NK-92 treated with Interleukin-12 subunit alpha and Interleukin-12 subunit beta, amount 100 ng/mL, for 24 hours (cell line): Measurements from ENCODE around the gene APEH.

Experiments
- DNase-seq: peaks from one replicate; lab custom pipeline; 2025; lab: John Stamatoyannopoulos, UW

APEH gene

GRCh38 chr3:49673715-49674496, at the start of gene APEH:
Gene APEH, plus strand, starts transcription at chr3:49674351. Its CDS starts 51 bp downstream, at chr3:49674402.
- no peak for DNase-seq

- no peak for DNase-seq
These were observed 49.1 kb upstream of the APEH start for GRCh38 chr3:49625071-49625470.

DNA sequence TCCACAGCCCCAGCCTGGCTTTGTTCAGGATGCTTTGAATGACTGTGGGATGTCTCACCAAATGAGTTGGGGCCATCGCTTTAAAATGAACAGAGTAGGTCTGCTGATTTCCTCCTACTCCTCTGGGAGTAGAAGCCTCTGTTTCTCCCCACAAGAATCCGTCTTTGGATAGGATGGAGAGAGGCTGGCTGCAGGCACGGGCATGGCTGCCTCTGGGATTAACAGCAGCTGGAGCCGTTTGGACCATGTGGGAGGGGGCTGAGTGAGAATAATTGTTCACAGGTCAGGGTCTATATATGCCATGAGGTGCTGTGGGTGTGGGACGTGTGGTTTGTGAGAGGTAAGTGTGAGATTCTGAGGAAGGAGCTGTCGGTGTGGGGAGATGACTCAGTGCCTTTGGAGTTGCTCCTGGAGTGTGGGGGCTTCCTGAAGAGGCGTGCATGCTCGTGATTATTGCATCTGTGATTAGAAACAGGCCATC, 48.0 kb upstream of the APEH start:
- DNase-seq, result peak; percentile 53

- no peak for DNase-seq
These were observed 47.4 kb upstream of the APEH start for GRCh38 chr3:49626796-49627195.

DNA sequence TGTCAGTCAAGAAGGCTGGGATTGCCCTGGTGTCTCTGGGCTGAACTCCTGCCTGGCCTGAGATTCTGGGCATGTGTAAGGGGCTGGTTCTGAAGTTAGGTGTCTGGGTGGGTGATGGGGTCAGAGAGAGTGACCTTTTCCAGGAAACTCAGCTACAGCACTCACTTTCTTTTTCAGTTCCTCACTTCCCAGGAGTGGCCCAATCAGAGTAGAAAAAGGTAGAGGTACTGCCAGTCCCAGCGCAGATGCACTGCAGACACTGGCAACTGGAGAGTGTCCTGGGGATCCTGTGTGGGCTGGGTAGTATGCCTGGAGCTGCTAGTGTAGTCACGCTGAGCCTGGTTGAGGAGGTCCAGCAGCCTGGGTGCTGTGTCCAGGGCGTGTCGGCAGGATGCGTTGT, 46.5 kb upstream of the APEH start:
- no peak for DNase-seq

DNA sequence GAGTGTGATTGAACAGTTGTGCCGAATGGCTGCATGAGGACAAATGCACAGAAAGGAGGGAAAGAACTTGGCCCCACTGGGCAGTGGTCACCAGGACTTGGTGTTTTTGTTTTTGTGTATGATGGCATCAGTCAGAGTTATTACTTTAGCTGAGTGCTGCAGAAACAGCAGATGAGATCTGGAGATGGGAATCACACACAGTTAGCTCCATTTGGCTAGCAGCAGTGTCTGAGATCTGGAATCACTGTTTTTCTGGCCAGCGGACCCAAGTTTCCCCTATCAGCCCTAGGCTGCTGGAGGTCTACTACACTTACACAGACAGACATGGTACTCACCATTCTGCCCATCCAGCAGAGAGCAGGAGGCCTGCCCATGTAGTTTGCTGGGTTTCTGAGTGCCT, 45.9 kb upstream of the APEH start:
- DNase-seq, result no peak

GRCh38 chr3:49629451-49629850, 44.7 kb upstream of the APEH start:
- DNase-seq, result no peak

- no peak for DNase-seq
These were observed 44.3 kb upstream of the APEH start for GRCh38 chr3:49629866-49630265.

DNA sequence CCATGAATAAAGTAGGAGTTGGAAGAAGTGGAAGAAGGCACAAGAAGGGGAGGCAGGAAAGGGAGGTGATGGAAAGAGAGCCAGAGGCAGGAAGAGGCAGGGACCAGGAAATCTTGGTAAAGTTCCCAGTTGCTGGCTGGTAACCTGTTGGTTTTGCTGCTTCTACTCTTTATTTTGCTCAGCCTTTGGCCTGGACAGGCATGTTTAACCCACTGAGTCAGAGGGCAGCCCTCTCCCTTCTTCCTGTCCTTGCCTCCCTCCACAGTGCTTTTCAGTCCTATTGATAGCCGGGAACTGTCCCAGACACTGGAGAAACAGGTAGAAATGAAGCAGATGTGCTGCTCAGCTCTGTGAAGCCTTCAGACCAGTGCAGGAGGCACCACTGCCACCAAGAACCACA, 43.4 kb upstream of the APEH start:
- DNase-seq, result no peak

- DNase-seq, result no peak
These were observed 39.4 kb upstream of the APEH start for GRCh38 chr3:49634736-49635135.

GRCh38 chr3:49636883-49637609, 37.1 kb upstream of the APEH start:
- DNase-seq, result no peak

GRCh38 chr3:49638445-49638844, 35.7 kb upstream of the APEH start:
- no peak for DNase-seq

DNA sequence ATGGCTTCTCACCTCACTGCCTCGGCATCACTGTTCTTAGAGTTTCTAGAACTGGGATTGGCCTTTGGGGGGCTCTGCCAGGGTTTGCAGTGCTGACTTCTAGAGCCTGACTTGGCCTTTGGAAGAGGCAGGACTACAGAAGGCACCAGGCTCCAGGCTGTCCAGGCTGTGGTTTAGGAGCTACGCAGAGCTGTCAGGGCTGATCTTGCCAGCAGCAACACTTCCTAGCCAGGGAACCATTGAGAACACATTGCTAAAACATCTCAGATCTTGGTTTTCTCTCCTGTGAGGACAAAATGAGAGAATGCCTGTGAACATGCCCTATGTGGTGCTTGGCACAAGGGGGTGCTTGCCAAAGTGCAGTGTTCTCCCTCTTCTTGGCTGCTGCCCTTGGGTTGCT, 34.6 kb upstream of the APEH start:
- no peak for DNase-seq

- no peak for DNase-seq
These were observed 32.9 kb upstream of the APEH start for GRCh38 chr3:49641292-49641691.

- DNase-seq, result no peak
These were observed 32.0 kb upstream of the APEH start for GRCh38 chr3:49641921-49642707.

GRCh38 chr3:49642708-49643145, 31.4 kb upstream of the APEH start:
- no peak for DNase-seq

GRCh38 chr3:49644684-49645083, 29.5 kb upstream of the APEH start:
- DNase-seq, result no peak

DNA sequence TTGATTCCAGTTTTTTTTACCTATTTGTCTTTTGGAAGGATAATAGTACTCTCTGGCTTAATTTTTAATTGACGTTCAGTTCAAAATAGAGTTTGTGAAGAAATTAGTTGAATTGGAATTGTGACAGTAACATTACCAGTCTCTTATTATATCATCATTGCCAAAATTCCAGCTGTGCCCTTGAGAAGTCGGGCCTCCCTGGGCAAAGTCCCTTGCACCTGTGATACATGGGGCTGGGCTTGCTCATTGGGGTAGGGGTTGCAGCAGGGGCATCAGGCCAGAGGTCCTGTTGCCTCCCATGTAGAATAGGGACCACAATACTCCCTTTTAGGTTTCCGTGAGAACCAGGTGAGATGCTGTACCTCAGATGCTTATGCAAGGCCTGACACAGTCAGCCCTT, 27.9 kb upstream of the APEH start:
- no peak for DNase-seq

DNA sequence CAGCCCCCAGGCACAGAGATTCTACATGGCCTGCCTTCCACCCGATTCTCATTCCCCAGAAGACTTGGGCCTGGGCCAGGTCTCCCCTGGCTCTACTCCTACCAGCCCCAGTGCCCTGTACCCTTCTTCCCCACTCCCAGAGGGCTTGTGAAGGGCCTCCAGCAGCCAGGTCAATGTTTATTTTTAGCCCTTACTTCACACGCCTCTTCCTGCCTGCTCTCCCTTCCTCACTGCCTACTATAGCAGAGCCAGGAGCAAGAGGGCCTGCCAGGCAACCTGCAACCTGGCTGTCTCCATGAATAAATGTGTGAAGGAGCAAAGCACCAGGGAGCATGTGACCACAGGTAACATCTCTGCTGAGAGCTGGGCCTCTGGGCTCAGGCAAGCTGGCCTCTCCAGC, 26.4 kb upstream of the APEH start:
- no peak for DNase-seq

GRCh38 chr3:49648354-49649019, 25.7 kb upstream of the APEH start:
- no peak for DNase-seq

DNA sequence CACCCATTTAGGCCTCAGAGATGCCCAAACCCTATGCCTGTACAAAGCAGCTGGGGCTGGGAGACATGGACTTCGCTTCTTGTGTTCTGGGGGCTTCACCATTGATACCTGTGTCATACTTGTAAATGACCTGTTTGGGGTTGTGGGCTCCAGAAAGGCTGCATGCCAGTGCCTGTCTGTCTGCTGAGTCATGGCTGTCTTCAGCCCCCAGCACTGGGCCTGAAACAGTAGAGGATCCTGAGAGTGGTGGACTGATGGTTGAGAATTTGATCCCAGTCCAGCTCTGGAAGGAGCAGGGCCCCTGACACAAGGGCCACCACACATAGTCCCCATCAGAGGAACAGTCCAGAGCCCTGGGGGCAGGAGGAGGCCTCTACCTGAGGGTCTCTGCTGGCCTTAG, 24.6 kb upstream of the APEH start:
- DNase-seq, result no peak

DNA sequence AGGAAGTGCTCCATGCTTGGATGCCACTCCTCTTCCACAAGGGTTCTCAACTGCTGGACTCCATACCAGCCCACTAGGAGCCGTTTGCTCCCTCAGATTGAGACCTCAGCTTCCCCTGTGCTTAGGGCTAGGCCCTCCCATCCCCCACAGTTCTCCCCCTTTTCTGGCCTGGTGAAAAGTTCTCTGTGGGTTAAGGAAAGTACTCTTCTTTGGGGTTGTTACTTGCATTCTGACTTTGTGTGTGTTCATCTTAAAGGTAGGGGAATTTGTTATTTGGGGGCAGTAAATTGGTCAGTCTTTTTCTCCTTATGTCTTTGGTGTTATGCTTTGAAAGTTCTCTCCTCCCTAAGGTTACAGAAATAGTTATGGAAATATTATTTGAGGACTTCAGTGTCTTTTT, 24.0 kb upstream of the APEH start:
- no peak for DNase-seq
